NCI-H187 (cell line): ENCODE measurements around the gene TMTC3.

Source experiments
- DNase-seq, 2 experiments: peaks; one replicate each; lab custom pipeline; 2025; lab: John Stamatoyannopoulos, UW

Gene TMTC3

GRCh38 chr12:88227263-88227662 is 85.2 kb downstream of the TMTC3 start:
- no peak for DNase-seq

DNA sequence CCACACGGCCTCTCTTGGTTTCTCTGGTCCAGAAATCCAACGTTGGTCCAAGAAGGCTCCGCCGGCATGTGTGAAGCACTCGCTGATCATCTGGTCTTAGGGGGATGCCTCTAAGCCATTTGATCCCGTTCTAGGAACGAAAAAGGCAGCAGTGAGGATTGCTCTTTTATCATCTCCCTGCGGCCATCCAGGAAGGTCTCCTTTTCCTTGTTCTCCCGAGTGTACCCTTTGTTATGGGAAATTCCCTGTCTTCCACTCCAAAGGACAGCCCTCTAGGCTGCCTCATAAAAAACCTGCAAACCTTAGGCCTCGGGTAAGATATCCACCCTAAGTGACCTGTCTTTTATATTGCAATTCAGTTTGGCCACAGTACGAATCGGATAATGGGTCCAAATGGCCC is 85.8 kb downstream of the TMTC3 start:
- no peak for DNase-seq

- no peak for DNase-seq
Observed at GRCh38 chr12:88228720-88229119, 86.6 kb downstream of the TMTC3 start.

GRCh38 chr12:88230271-88230670 is 88.2 kb downstream of the TMTC3 start:
- no peak for DNase-seq

GRCh38 chr12:88235183-88235833 is 93.2 kb downstream of the TMTC3 start:
- DNase-seq: no peak

DNA sequence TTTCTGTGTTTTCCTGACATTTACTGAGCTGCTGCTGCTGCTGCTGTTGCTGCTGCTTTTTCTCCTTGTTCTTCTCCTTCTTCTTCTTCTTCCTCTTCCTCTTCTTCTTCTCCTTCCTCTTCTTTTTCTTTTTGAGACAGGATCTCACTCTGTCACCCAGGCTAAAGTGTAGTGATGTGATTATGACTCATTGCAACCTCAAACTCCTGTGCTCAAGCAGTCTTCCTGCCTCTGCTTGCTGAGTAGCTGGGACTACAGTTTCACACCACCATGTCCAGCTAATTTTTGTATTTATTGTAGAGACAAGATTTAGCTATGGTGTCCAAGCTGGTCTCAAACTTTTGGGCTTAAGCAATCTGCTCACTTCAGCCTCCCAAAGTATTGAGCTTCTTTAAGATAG is 95.8 kb downstream of the TMTC3 start:
- DNase-seq: no peak

GRCh38 chr12:88238406-88238805 is 96.3 kb downstream of the TMTC3 start:
- no peak for DNase-seq

DNA sequence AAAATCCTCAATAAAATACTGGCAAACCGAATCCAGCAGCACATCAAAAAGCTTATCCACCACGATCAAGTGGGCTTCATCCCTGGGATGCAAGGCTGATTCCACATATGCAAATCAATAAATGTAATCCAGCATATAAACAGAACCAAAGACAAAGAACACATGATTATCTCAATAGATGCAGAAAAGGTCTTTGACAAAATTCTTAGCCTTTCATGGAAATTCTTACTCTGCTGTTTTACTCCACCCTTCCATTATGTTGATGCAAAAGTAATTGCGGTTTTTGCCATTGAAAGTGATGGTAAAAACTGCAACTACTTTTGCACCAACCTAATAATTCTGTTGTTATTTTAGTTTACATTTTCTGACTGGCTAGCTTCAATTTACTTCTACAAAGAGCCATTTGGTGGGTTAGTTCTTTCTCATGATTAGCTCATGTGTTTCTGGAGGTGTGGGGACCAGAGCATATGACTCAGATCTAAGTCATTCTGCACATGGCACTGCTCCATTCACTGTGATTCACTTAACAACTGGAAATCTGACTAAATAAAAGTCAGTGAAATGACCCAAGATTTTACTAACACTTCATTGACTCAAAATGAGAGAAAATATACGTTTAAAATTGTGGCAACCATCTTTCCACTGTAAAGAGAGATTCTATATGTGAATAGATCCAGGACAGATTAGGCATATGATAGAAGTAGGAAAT is 99.9 kb downstream of the TMTC3 start:
- DNase-seq: no peak

- no peak for DNase-seq
Observed at GRCh38 chr12:88242571-88242925, 100.4 kb downstream of the TMTC3 start.

- DNase-seq: no peak
Observed at GRCh38 chr12:88242939-88243338, 100.8 kb downstream of the TMTC3 start.

DNA sequence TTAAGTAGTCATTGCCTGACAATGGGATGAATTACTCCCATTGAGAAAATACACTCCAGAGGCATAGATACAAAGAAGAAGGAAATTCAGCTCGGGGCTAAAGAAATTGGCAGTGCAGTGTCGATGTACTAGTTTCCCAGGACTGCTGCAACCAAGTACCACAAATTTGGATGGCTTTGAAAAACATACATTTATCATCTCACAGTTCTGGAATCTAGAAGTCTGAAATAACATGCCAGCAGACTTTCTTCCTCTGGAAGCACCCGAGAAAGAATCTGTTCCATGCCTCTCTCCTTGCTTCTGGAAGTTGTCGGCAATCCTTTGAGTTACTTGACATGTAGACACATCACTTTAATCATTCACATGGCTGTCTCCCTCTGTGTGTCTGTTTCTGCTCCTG is 101.9 kb downstream of the TMTC3 start:
- no peak for DNase-seq

GRCh38 chr12:88245905-88246304 is 103.8 kb downstream of the TMTC3 start:
- no peak for DNase-seq

- no peak for DNase-seq
Observed at GRCh38 chr12:88247241-88247643, 105.1 kb downstream of the TMTC3 start.

DNA sequence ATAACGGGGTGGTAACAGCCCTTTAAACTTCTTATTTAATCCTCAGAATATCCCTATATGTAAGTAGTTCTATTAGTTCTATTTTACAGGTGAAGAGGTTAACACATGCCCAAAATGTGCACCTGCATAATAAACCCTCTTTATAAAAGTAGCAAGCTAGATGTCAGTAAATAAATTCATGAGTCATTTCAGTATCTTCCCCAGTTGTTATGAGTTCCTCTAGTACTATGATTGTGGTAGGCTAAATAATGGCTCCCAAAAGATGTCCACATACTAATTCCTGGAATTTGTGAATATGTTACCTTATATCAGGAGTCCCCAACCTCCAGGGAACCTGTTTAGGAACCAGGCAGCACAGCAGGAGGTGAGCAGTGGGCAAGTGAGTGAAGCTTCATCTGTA is 106.5 kb downstream of the TMTC3 start:
- DNase-seq: no peak
